Endothelial cell of umbilical vein (primary cell): ENCODE results near the gene KCNK13. TPM values are rescaled to one million over a fixed set of nuclear protein-coding genes. Genes with fewer than 3 reads are reported as not detected.

Experiments
- BruUV-seq: library from RNA; stranded (reverse); fragments of 400-500 nt; replicated peaks from 2 replicates; lab custom pipeline; 2021; lab: Mats Ljungman, UMichigan
- CTCF ChIA-PET: fragments of 300-600, 350-600 bp; sonication (Branson Sonifier 250); formaldehyde crosslinking; loops from one replicate; lab custom pipeline; 2021; ENCODE audit warnings: antibody characterized with exemption, inconsistent platforms; lab: Charles Lee
- POLR2A ChIA-PET: fragments of 300-600, 350-600 bp; sonication (Branson Sonifier 250); formaldehyde crosslinking; loops from one replicate; lab custom pipeline; 2021; ENCODE audit warnings: antibody characterized with exemption, inconsistent platforms; lab: Charles Lee
- DNase-seq: peaks from one replicate; pipeline ENCODE4 v3.0.0-alpha.2; 2011; ENCODE audit warnings: low read depth, low spot score
- FAIRE-seq: peaks from 2 replicates; lab custom pipeline; 2011; peaks lifted over from hg19 to GRCh38; lab: Jason Lieb, UNC
- H2AFZ ChIP-seq: 2 replicates; pipeline ENCODE4 v1.6.0; 2012; ENCODE audit warnings: low read depth, low read length, control low read depth, inconsistent platforms
- H3K27ac ChIP-seq: 2 replicates; pipeline ENCODE4 v1.5.1; 2011; ENCODE audit warnings: low read depth, mild to moderate bottlenecking, control low read depth, low read length, moderate library complexity; ENCODE audit not compliant: insufficient read depth
- H3K27me3 ChIP-seq, 2 experiments: 2 replicates each; pipeline versions ENCODE4 v1.6.0 to v1.6.1; 2011; ENCODE audit warnings: low read length in 2 of 2, mixed read lengths in 1 of 2; ENCODE audit not compliant: control insufficient read depth in 2 of 2, insufficient read depth in 2 of 2
- H3K36me3 ChIP-seq, 2 experiments: 2 replicates in 1 of 2; 3 replicates in 1 of 2; pipeline ENCODE4 v1.5.1; 2011; ENCODE audit warnings: low read length in 2 of 2, mild to moderate bottlenecking in 1 of 2, moderate library complexity in 1 of 2; ENCODE audit not compliant: control insufficient read depth in 2 of 2, insufficient read depth in 2 of 2; ENCODE audit errors: extremely low read depth in 1 of 2
- H3K4me1 ChIP-seq: 3 replicates; pipeline ENCODE4 v1.5.1; 2011; ENCODE audit warnings: mild to moderate bottlenecking, low read length; ENCODE audit not compliant: control insufficient read depth, insufficient read depth; ENCODE audit errors: extremely low read depth
- H3K4me2 ChIP-seq: 2 replicates; pipeline ENCODE4 v1.6.1; 2011; ENCODE audit warnings: low read length, control low read depth, mixed read lengths; ENCODE audit not compliant: insufficient read depth
- H3K4me3 ChIP-seq, 3 experiments: fragments of 200-600 bp in 1 of 3; sonication (generic), shearing (Covaris generic) in 1 of 3; replicated peaks in 1 of 3; 2 replicates each; pipeline ENCODE4 v1.5.1; 2011 to 2016; ENCODE audit warnings: control low read depth in 3 of 3, low read length in 3 of 3, mild to moderate bottlenecking in 2 of 3, inconsistent platforms in 1 of 3, low read depth in 1 of 3, moderate library complexity in 1 of 3; ENCODE audit not compliant: insufficient read depth in 1 of 3
- H3K79me2 ChIP-seq: 2 replicates; pipeline ENCODE4 v1.6.0; 2012; ENCODE audit warnings: low read length, inconsistent platforms; ENCODE audit not compliant: control insufficient read depth, insufficient read depth
- H3K9ac ChIP-seq: replicated peaks from 2 replicates; pipeline ENCODE3; 2011; ENCODE audit warnings: low read length, control low read depth; ENCODE audit not compliant: insufficient read depth; ENCODE audit errors: extremely low read depth
- H3K9me1 ChIP-seq: replicated peaks from 3 replicates; pipeline ENCODE4 v1.6.0; 2011; ENCODE audit warnings: mild to moderate bottlenecking, low read length; ENCODE audit not compliant: control insufficient read depth, insufficient read depth; ENCODE audit errors: extremely low read depth
- H3K9me3 ChIP-seq: replicated peaks from 2 replicates; pipeline ENCODE4 v1.5.1; 2012; ENCODE audit warnings: low read length, inconsistent platforms; ENCODE audit not compliant: control insufficient read depth, insufficient read depth
- H4K20me1 ChIP-seq: replicated peaks from 2 replicates; pipeline ENCODE3; 2011; ENCODE audit warnings: mild to moderate bottlenecking, low read length; ENCODE audit not compliant: control insufficient read depth, insufficient read depth; ENCODE audit errors: extremely low read depth
- CTCF ChIP-seq, 2 donors: IDR thresholded peaks; 1 replicate in 1 of 2; 2 replicates in 1 of 2; pipeline ENCODE4 v1.5.1; 2011; ENCODE audit warnings: low read length in 2 of 2, mild to moderate bottlenecking in 2 of 2, moderate library complexity in 2 of 2, control low read depth in 1 of 2, inconsistent platforms in 1 of 2, low read depth in 1 of 2; ENCODE audit not compliant: insufficient read depth in 1 of 2; ENCODE audit errors: extremely low read depth in 1 of 2
- EZH2 ChIP-seq: IDR thresholded peaks from 2 replicates; pipeline ENCODE4 v1.6.1; 2012; ENCODE audit warnings: borderline replicate concordance, low read depth, mild to moderate bottlenecking, moderate library complexity, low read length, inconsistent platforms; ENCODE audit not compliant: severe bottlenecking
- FOS ChIP-seq: IDR thresholded peaks from 2 replicates; pipeline ENCODE4 v1.6.1; 2011; ENCODE audit warnings: mild to moderate bottlenecking, low read length, moderate library complexity, borderline replicate concordance; ENCODE audit not compliant: insufficient read depth
- GATA2 ChIP-seq: IDR thresholded peaks from 2 replicates; pipeline ENCODE4 v1.7.0; 2011; ENCODE audit warnings: low read depth, mild to moderate bottlenecking, moderate library complexity, mixed read lengths, low read length; ENCODE audit not compliant: insufficient read length, insufficient read depth
- JUN ChIP-seq: IDR thresholded peaks from 2 replicates; pipeline ENCODE4 v1.6.1; 2011; ENCODE audit warnings: borderline replicate concordance, low read depth; ENCODE audit not compliant: insufficient read length, insufficient read depth
- MAX ChIP-seq: IDR thresholded peaks from 2 replicates; pipeline ENCODE4 v1.6.1; 2011; ENCODE audit not compliant: insufficient read depth, insufficient read length
- MYC ChIP-seq: IDR thresholded peaks from one replicate; pipeline ENCODE4 v1.6.1; 2011; ENCODE audit warnings: mild to moderate bottlenecking, low read depth, low read length
- POLR2A ChIP-seq: IDR thresholded peaks from 2 replicates; pipeline ENCODE4 v1.6.1; 2012; ENCODE audit warnings: low read depth, mild to moderate bottlenecking, control low read depth, low read length
- POLR2AphosphoS5 ChIP-seq: IDR thresholded peaks from 2 replicates; pipeline ENCODE4 v1.6.1; 2012; ENCODE audit warnings: low read depth, mild to moderate bottlenecking, control low read depth, low read length, moderate library complexity; ENCODE audit not compliant: insufficient read depth
- dilution Hi-C: fragments of 300-500 bp; cut with MboI; formaldehyde crosslinking; loops from one replicate; pipeline ENCODE4 v1.15.0; 2019; ENCODE audit warnings: low sequenced_read_pairs; ENCODE audit not compliant: extremely low pct_ligation_motif_present
- intact Hi-C: fragments of 100-400 bp; cut with micrococcal nuclease; formaldehyde crosslinking; loops from one replicate; pipeline ENCODE4 v1.10.0; 2022
- polyA plus RNA-seq, 4 experiments: library from polyadenylated mRNA; depleted of rRNA in 3 of 4; stranded (reverse) in 3 of 4; unstranded in 1 of 4; fragments of >200 nt; gene quantifications; 2 replicates each; pipeline versions ENCODE4 v1.2.1 to v1.2.3, GENCODE V29; 2011 to 2012; ENCODE audit warnings: missing spikeins in 1 of 4
- total RNA-seq: library from RNA; stranded (reverse); gene quantifications from 2 replicates; pipeline ENCODE4 v1.2.3, GENCODE V29; 2021

KCNK13 gene
- total and polyA plus RNA-seq, 2 donors (not counting 3 experiments of a cell fraction or from before 2014, with no cell fraction given) = not detected

GRCh38 chr14:90060312-90060964 lies 1.4 kb upstream of the KCNK13 start:
- peaks cover 51 to 75% of the 10 kb centered on the region in 2 experiments for H3K27me3 ChIP-seq
- H3K79me2 ChIP-seq = no peaks in the 10 kb centered on the region
- peak overlapping the region; percentile 56 for H2AFZ ChIP-seq
- no peaks in the 10 kb centered on the region for H3K9me1 ChIP-seq
- H3K4me3 ChIP-seq = peak overlapping the region; percentile 20 to 53 (median 46)
- intact Hi-C loops (loop anchor here (1.0 to 5.0 kb wide), 2 partner anchors 87 to 103 kb away; partner anchors contain the start of gene TDP1), dilution Hi-C loops (no loop called here)
- DNase-seq = peak; percentile 54
- ChIA-PET POLR2A (no interaction called here), CTCF (interaction anchor here (0.6 to 1.4 kb wide), 12 partner anchors 9 to 1033 kb away, joined by 3 to 31 read pairs (median 3); no protein-coding TSS in a partner anchor)
- FAIRE-seq = peak; percentile 60
- peaks cover 27% of the 10 kb centered on the region for H3K4me1 ChIP-seq
- no peak overlapping the region for H3K27ac ChIP-seq
- H4K20me1 ChIP-seq = no peaks in the 10 kb centered on the region
- H3K9me3 ChIP-seq = no peaks in the 10 kb centered on the region
- peak overlapping the region; percentile 36 for H3K4me2 ChIP-seq
- TF ChIP-seq GATA2 (no peak), FOS (no peak), MAX (no peak), CTCF (IDR thresholded peaks at IDR 0.05; ENCODE audit: extremely low read depth in 1 of 2, insufficient read depth in 1 of 2, low read depth in 1 of 2, low read length in 2 of 2) (peak; percentile 52 to 72), POLR2A (no peak), MYC (no peak), POLR2AphosphoS5 (no peak), JUN (no peak), EZH2 (peak; percentile 88)
- H3K9ac ChIP-seq = no peak overlapping the region
- BruUV-seq = no TSS peak
- H3K36me3 ChIP-seq = no peaks in the 10 kb centered on the region
